BE2C (cell line): ENCODE results near the gene SLC27A4.

Experiments
- DNase-seq: peaks from one replicate; pipeline ENCODE4 v3.0.0-alpha.2; 2020
- H3K27me3 ChIP-seq: fragments of 250-450 bp; sonication (Bioruptor Pico); 2 replicates; pipeline ENCODE4 v1.5.1; 2020; ENCODE audit warnings: mild to moderate bottlenecking
- H3K36me3 ChIP-seq: fragments of 250-450 bp; sonication (Bioruptor Pico); 2 replicates; pipeline ENCODE4 v1.5.1; 2020; ENCODE audit warnings: mild to moderate bottlenecking
- H3K4me1 ChIP-seq: fragments of 250-450 bp; sonication (Bioruptor Pico); 2 replicates; pipeline ENCODE4 v1.5.1; 2020
- H3K4me3 ChIP-seq: 2 replicates; pipeline ENCODE4 v1.5.1; 2011; ENCODE audit warnings: low read depth, low read length
- H3K9me3 ChIP-seq: fragments of 250-450 bp; sonication (Bioruptor Pico); 2 replicates; pipeline ENCODE4 v1.5.1; 2020
- TF ChIP-seq, protein P1 (sequence below): IDR thresholded peaks from 2 replicates; pipeline ENCODE4 v1.5.1; 2012; ENCODE audit warnings: mild to moderate bottlenecking, low read depth, low read length

Gene SLC27A4

DNA sequence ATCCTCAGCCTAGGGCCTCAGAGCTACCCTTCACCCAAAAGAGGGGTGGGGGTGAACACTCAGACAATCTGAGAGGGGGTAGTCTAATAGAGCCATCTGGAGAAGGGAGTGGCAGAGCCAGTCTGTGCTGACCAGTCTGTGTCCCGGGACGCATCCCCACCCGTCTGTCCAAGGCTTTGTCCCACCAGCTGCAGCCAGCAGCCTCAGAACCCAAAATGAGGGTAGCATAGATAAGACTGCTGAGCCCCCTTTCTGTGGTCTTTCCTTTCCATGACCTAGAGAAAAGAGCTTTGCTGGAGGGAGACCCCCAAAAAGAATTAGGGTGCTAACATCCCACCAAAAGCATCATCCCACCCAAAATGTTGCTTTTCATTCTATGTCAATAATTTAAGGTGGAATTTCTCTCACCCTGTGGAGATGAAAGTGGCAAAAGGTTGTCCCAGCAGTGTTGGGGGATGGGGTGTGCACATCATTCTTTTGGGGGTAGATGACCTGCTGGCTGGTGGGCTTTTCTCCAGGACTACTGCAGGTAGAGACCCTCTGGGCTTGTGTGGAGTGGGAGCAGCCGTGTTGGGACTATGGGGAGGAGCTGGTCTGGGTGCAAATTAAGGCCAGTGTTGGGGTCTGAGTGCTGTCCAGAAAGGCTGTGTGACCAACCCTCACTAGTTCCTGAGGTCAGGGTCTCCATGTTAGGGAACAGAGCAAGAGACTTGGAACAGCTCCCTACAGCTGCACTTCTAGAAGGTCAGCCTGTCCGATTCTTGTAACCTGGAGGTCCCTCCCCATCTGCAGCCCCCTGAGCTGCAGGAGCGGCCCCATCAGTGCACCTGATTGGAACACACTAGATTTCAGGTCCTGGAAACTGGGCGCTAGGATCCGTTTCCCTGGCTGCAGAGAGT, 50.7 kb downstream of the SLC27A4 start:
- TF ChIP-seq, protein P1, sequence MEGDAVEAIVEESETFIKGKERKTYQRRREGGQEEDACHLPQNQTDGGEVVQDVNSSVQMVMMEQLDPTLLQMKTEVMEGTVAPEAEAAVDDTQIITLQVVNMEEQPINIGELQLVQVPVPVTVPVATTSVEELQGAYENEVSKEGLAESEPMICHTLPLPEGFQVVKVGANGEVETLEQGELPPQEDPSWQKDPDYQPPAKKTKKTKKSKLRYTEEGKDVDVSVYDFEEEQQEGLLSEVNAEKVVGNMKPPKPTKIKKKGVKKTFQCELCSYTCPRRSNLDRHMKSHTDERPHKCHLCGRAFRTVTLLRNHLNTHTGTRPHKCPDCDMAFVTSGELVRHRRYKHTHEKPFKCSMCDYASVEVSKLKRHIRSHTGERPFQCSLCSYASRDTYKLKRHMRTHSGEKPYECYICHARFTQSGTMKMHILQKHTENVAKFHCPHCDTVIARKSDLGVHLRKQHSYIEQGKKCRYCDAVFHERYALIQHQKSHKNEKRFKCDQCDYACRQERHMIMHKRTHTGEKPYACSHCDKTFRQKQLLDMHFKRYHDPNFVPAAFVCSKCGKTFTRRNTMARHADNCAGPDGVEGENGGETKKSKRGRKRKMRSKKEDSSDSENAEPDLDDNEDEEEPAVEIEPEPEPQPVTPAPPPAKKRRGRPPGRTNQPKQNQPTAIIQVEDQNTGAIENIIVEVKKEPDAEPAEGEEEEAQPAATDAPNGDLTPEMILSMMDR: no peak
- H3K27me3 ChIP-seq: no peaks in the 10 kb centered on the region
- peaks cover 41% of the 10 kb centered on the region for H3K36me3 ChIP-seq
- no peaks in the 10 kb centered on the region for H3K9me3 ChIP-seq
- no peak for DNase-seq
- H3K4me3 ChIP-seq: no peak overlapping the region
- H3K4me1 ChIP-seq: peaks cover 13% of the 10 kb centered on the region

DNA sequence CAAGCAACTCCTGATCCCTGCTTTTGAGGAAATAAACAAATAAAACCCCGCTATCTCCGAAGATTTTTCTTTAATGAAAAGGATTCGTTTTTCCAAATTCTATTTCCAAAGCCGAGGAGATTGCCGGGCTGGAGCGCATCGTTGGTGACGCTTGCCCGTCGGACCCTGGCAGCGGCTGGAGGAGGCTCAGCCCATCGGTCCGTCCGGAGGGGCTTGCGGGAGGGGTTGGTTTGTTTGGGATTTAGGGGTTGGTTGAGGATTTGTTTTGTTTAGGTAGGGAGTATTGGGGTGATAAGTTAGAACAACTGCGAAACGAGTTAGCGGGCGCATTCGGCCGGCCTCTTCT, 51.6 kb downstream of the SLC27A4 start:
- H3K4me1 ChIP-seq: peaks cover 6% of the 10 kb centered on the region
- peaks cover 33% of the 10 kb centered on the region for H3K36me3 ChIP-seq
- TF ChIP-seq, protein P1: no peak
- DNase-seq: no peak
- H3K9me3 ChIP-seq: no peaks in the 10 kb centered on the region
- no peak overlapping the region for H3K4me3 ChIP-seq
- H3K27me3 ChIP-seq: no peaks in the 10 kb centered on the region

DNA sequence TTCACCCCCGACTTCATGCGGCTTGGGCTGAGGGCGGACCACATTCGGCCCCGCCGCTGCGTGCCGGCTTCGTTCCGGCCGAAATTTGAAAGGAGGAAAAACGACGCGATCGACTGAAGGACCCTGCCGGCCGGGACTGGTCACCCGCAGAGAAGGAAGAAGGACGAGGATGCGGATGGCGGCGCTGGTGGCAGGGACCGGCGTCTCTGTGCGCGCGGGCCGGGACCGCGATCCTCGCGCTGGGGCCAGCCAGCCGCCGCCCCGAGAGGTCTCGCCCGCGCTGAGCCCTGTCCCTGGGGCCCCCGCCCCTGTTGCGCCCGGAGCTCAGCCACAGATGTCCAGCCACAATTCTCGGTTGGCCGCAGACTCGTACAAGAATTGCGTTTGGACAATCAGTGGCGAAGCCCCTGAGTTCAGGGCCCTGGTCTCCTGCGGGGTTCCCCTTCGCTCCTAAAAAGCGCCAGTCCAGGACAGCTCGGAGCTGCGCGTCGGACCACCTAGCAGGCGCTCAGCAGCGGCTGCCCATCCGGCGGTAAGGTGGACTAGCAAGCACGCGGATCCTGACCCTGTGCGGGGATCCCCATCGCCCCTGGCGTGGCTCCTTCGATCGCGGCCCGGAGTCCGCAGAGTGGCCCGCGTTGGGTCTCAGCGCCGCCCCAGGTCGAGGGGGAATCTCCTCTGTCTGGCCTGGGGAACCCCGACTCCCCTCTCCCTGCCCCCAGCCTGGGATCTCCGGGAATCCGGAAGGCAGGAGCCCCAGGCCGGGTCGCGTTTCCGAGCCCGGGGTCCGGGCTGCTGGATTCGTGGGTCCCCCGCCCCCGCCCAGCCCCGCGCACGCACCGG, 52.2 kb downstream of the SLC27A4 start:
- Histone ChIP-seq H3K4me3 (no peak overlapping the region), H3K36me3 (peaks cover 27% of the 10 kb centered on the region), H3K9me3 (no peaks in the 10 kb centered on the region), H3K4me1 (peaks cover 3% of the 10 kb centered on the region), H3K27me3 (no peaks in the 10 kb centered on the region)
- no peak for DNase-seq
- TF ChIP-seq, protein P1: no peak

DNA sequence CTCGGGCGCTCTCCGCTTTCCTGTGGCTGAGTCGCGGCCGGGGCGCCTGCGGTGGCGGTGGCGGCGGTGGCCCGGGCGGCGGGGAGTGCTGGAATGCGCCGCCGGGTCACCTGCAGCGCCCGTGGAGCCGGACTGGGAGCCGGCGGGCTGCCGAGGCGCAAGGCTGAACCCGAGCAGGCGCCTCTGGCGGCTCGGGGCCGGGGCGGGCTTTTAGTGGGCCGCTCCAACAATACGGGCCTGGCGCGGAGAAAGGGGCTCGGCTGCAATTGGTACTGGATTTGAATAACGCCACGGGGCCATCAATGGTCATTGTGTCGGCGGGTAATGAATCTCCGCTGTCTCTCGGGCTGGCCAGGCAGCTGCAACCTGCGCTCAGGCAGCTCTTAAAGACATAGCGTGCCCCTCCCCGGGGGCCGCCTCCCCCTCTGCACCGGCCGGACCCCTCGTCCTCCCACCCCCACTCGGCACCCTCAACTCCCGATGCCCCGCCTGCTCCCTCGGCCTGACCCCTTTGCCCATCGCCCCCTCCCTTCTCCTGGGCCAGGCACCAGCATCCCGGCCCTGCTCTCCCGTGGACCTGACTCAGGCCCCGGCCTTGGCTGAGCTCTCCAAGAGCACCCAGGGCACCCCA, 52.9 kb downstream of the SLC27A4 start:
- Histone ChIP-seq H3K9me3 (no peaks in the 10 kb centered on the region), H3K4me1 (peaks cover 3% of the 10 kb centered on the region), H3K27me3 (no peaks in the 10 kb centered on the region), H3K4me3 (no peak overlapping the region), H3K36me3 (peaks cover 21% of the 10 kb centered on the region)
- TF ChIP-seq, protein P1: no peak
- no peak for DNase-seq

DNA sequence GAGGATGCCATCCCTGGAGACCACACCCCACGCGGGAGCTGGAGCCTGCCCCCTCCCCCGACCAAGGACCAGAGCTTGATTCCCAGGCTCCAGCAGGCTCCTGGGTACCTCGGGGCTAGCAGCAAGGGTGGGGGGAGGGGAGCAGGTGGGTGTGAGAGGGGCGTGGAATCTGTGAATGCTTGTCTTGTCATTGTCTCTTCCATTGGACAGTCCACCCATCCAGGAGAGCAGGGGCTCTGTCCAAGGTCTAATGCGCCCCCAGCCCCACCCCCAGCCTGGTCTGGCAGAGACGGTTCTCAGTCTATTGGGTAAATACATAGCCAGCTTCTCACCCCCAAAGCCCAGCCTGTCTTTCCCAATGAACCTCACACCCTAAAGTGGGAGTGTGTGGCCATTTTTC, 53.6 kb downstream of the SLC27A4 start:
- TF ChIP-seq, protein P1: no peak
- Histone ChIP-seq H3K4me1 (peaks cover 3% of the 10 kb centered on the region), H3K27me3 (no peaks in the 10 kb centered on the region), H3K9me3 (no peaks in the 10 kb centered on the region), H3K4me3 (no peak overlapping the region), H3K36me3 (peaks cover 14% of the 10 kb centered on the region)
- DNase-seq: no peak
